Measurements from ENCODE around the gene TRAPPC8. TPM values are rescaled to one million over a fixed set of nuclear protein-coding genes. Genes with fewer than 3 reads are reported as not detected.
"Not testable (repeated sequence)": the region's sequence is repeated elsewhere in the genome, so short reads cannot be mapped to it uniquely, and the experiment has no call there.

TRAPPC8 gene
- total RNA-seq, 1 experiment from 2014 or later, result 30.4 TPM

GRCh38 chr18:31926988-31927387, 15.9 kb downstream of the TRAPPC8 start:
- CTCF ChIA-PET; H3K9me2 ChIP-seq (ENCODE audit: insufficient read depth); ATAC-seq; H3K4me2 ChIP-seq (ENCODE audit: low read length); H4K20me1 ChIP-seq (ENCODE audit: insufficient read depth); RAD21 ChIA-PET (ENCODE audit: low non-redundant PET in 1 of 2, low total read pairs in 2 of 2, uncharacterized antibody in 2 of 2, unreplicated experiment in 2 of 2); H3K36me3 ChIP-seq (ENCODE audit: control insufficient read depth in 1 of 2, insufficient read depth in 2 of 2, low read length in 2 of 2); BruUV-seq (replicated peaks); DNase-seq (ENCODE audit: low read depth, low spot score); H3K4me3 ChIP-seq (replicated peaks in 1 of 2; ENCODE audit: low read depth in 1 of 2, low read length in 2 of 2); H3K27ac ChIP-seq (ENCODE audit: low read depth, low read length); H3K9ac ChIP-seq (ENCODE audit: low read length); H2AFZ ChIP-seq (ENCODE audit: low read depth, low read length, poor library complexity, severe bottlenecking); H3K27me3 ChIP-seq (ENCODE audit: insufficient read depth, low read length); POLR2A ChIA-PET; H3K4me1 ChIP-seq (ENCODE audit: control insufficient read depth in 1 of 2, insufficient read depth in 2 of 2, low read length in 2 of 2); H3K9me3 ChIP-seq (ENCODE audit: control insufficient read depth in 1 of 2, insufficient read depth in 1 of 2, low read depth in 1 of 2, low read length in 2 of 2); intact Hi-C loops (cut with micrococcal nuclease): not testable (repeated sequence)
- peak; percentile 38; the same call in 1 of the 2 replicates for TF ChIP-seq CEBPB (IDR thresholded peaks at IDR 0.05; ENCODE audit: low read depth)
- H3K79me2 ChIP-seq (ENCODE audit: insufficient read depth, low read length), result peaks cover 77% of the 10 kb centered on the region

GRCh38 chr18:31920277-31920676, 22.7 kb downstream of the TRAPPC8 start:
- H3K4me3 ChIP-seq (replicated peaks in 1 of 2; ENCODE audit: low read depth in 1 of 2, low read length in 2 of 2), result no peak overlapping the region
- no peaks in the 10 kb centered on the region for H3K4me1 ChIP-seq (ENCODE audit: control insufficient read depth in 1 of 2, insufficient read depth in 2 of 2, low read length in 2 of 2)
- DNase-seq (ENCODE audit: low read depth, low spot score), result no peak
- H4K20me1 ChIP-seq (ENCODE audit: insufficient read depth), result peaks cover 6% of the 10 kb centered on the region; the same call in 1 of the 2 replicates
- H3K79me2 ChIP-seq (ENCODE audit: insufficient read depth, low read length), result peaks cover 68% of the 10 kb centered on the region
- peaks cover 0 to 11% of the 10 kb centered on the region in 2 experiments; a peak in 2 of 4 replicates for H3K36me3 ChIP-seq (ENCODE audit: control insufficient read depth in 1 of 2, insufficient read depth in 2 of 2, low read length in 2 of 2)
- H3K9ac ChIP-seq (ENCODE audit: low read length), result no peak overlapping the region
- TF ChIP-seq JUND (IDR thresholded peaks at IDR 0.05), result no peak
- RAD21 ChIA-PET (ENCODE audit: low non-redundant PET in 1 of 2, low total read pairs in 2 of 2, uncharacterized antibody in 2 of 2, unreplicated experiment in 2 of 2), result no interaction called here
- H2AFZ ChIP-seq (ENCODE audit: low read depth, low read length, poor library complexity, severe bottlenecking), result no peak overlapping the region
- no peak overlapping the region for H3K27ac ChIP-seq (ENCODE audit: low read depth, low read length)
- no peaks in the 10 kb centered on the region for H3K9me2 ChIP-seq (ENCODE audit: insufficient read depth)
- no peaks in the 10 kb centered on the region for H3K27me3 ChIP-seq (ENCODE audit: insufficient read depth, low read length)
- H3K4me2 ChIP-seq (ENCODE audit: low read length), result no peak overlapping the region
- POLR2A ChIA-PET, result no interaction called here
- no peak for ATAC-seq
- H3K9me3 ChIP-seq (ENCODE audit: control insufficient read depth in 1 of 2, insufficient read depth in 1 of 2, low read depth in 1 of 2, low read length in 2 of 2), result no peaks in the 10 kb centered on the region
- intact Hi-C loops (cut with micrococcal nuclease), result no loop called here
- no TSS peak for BruUV-seq (replicated peaks)
- CTCF ChIA-PET, result no interaction called here

GRCh38 chr18:31919366-31919765, 23.6 kb downstream of the TRAPPC8 start:
- RAD21 ChIA-PET (ENCODE audit: low non-redundant PET in 1 of 2, low total read pairs in 2 of 2, uncharacterized antibody in 2 of 2, unreplicated experiment in 2 of 2); H2AFZ ChIP-seq (ENCODE audit: low read depth, low read length, poor library complexity, severe bottlenecking); DNase-seq (ENCODE audit: low read depth, low spot score); H3K27ac ChIP-seq (ENCODE audit: low read depth, low read length); POLR2A ChIA-PET; H4K20me1 ChIP-seq (ENCODE audit: insufficient read depth); H3K27me3 ChIP-seq (ENCODE audit: insufficient read depth, low read length); H3K9ac ChIP-seq (ENCODE audit: low read length); H3K4me2 ChIP-seq (ENCODE audit: low read length); H3K4me1 ChIP-seq (ENCODE audit: control insufficient read depth in 1 of 2, insufficient read depth in 2 of 2, low read length in 2 of 2); H3K9me2 ChIP-seq (ENCODE audit: insufficient read depth); ATAC-seq; H3K4me3 ChIP-seq (replicated peaks in 1 of 2; ENCODE audit: low read depth in 1 of 2, low read length in 2 of 2); intact Hi-C loops (cut with micrococcal nuclease); BruUV-seq (replicated peaks); H3K9me3 ChIP-seq (ENCODE audit: control insufficient read depth in 1 of 2, insufficient read depth in 1 of 2, low read depth in 1 of 2, low read length in 2 of 2); CTCF ChIA-PET: not testable (repeated sequence)
- Histone ChIP-seq H3K79me2 (ENCODE audit: insufficient read depth, low read length) (peaks cover 66% of the 10 kb centered on the region), H3K36me3 (ENCODE audit: control insufficient read depth in 1 of 2, insufficient read depth in 2 of 2, low read length in 2 of 2) (peaks cover 0 to 11% of the 10 kb centered on the region in 2 experiments; a peak in 1 of 4 replicates)
